Nephron (organoid): ENCODE data around the gene SPEM1.

Source experiments
- H3K27ac Mint-ChIP-seq, 3 experiments: 2 replicates each; pipeline ENCODE4 v1.8.0; 2020; ENCODE audit warnings: mixed read lengths in 3 of 3, mild to moderate bottlenecking in 2 of 3, moderate library complexity in 1 of 3
- H3K27me3 Mint-ChIP-seq: 2 replicates; pipeline ENCODE4 v1.8.0; 2021; ENCODE audit warnings: low read depth, mild to moderate bottlenecking, moderate library complexity, mixed read lengths
- H3K36me3 Mint-ChIP-seq: 2 replicates; pipeline ENCODE4 v1.8.0; 2020; ENCODE audit warnings: low read depth, mixed read lengths
- H3K4me1 Mint-ChIP-seq: 2 replicates; pipeline ENCODE4 v1.8.0; 2020; ENCODE audit warnings: mixed read lengths
- H3K4me3 Mint-ChIP-seq, 3 experiments: 2 replicates each; pipeline ENCODE4 v1.8.0; 2020; ENCODE audit warnings: mild to moderate bottlenecking in 3 of 3, mixed read lengths in 3 of 3, moderate library complexity in 2 of 3
- H3K9me3 Mint-ChIP-seq: 2 replicates; pipeline ENCODE4 v1.8.0; 2020; ENCODE audit warnings: mixed read lengths
- CTCF ChIP-seq, 3 experiments: fragments of 200-600 bp; sonication (generic); IDR thresholded peaks; one replicate each; pipeline ENCODE4 v1.5.0; 2021; ENCODE audit warnings: antibody characterized with exemption in 3 of 3; ENCODE audit not compliant: unreplicated experiment in 3 of 3

The SPEM1 gene

DNA sequence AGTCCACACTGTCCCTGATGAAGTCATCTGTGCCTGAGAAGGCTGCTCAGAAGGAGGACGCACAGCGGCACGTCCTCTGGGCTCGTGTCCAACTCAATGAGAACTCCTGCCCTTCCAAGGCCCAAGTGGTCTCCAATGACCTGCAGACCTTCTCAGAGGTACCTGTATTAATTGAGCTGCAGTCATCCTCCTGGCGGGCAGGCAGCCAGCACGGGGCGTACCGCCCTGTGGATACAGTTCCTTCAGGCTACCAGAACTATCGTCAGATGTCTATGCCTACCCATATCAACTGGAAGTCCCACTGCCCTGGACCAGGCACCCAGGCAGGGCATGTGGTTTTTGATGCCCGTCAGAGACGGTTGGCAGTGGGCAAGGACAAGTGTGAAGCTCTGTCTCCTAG lies 12.2 kb downstream of the SPEM1 start:
- no peak for TF ChIP-seq CTCF (IDR thresholded peaks at IDR 0.05; ENCODE audit: unreplicated experiment in 3 of 3)
- no peaks in the 10 kb centered on the region for H3K9me3 Mint-ChIP-seq
- H3K27ac Mint-ChIP-seq: no peak overlapping the region
- H3K4me1 Mint-ChIP-seq: peaks cover 8% of the 10 kb centered on the region
- H3K27me3 Mint-ChIP-seq: peaks cover 22% of the 10 kb centered on the region
- H3K36me3 Mint-ChIP-seq: no peaks in the 10 kb centered on the region
- no peak overlapping the region for H3K4me3 Mint-ChIP-seq

GRCh38 chr17:7435676-7436555 lies 15.8 kb downstream of the SPEM1 start:
- Mint-ChIP-seq H3K9me3 (no peaks in the 10 kb centered on the region), H3K36me3 (no peaks in the 10 kb centered on the region), H3K27ac (peak overlapping the region; percentile 78 to 91 (median 88)), H3K4me3 (peak overlapping the region; percentile 87 to 92 (median 91)), H3K4me1 (peaks cover 33% of the 10 kb centered on the region), H3K27me3 (peaks cover 22% of the 10 kb centered on the region)
- peak in 1 of 3 experiments; percentile 12 for TF ChIP-seq CTCF (IDR thresholded peaks at IDR 0.05; ENCODE audit: unreplicated experiment in 3 of 3)

- no peaks in the 10 kb centered on the region for H3K36me3 Mint-ChIP-seq
- peak overlapping the region in 2 of 3 experiments; percentile 53 to 85 for H3K27ac Mint-ChIP-seq
- H3K4me1 Mint-ChIP-seq: peaks cover 42% of the 10 kb centered on the region
- TF ChIP-seq CTCF (IDR thresholded peaks at IDR 0.05; ENCODE audit: unreplicated experiment in 3 of 3): peak; percentile 70 to 91 (median 72)
- peak overlapping the region; percentile 87 to 92 (median 91) for H3K4me3 Mint-ChIP-seq
- H3K9me3 Mint-ChIP-seq: no peaks in the 10 kb centered on the region
- H3K27me3 Mint-ChIP-seq: peaks cover 22% of the 10 kb centered on the region
Measured at GRCh38 chr17:7436556-7437368, 16.6 kb downstream of the SPEM1 start.

DNA sequence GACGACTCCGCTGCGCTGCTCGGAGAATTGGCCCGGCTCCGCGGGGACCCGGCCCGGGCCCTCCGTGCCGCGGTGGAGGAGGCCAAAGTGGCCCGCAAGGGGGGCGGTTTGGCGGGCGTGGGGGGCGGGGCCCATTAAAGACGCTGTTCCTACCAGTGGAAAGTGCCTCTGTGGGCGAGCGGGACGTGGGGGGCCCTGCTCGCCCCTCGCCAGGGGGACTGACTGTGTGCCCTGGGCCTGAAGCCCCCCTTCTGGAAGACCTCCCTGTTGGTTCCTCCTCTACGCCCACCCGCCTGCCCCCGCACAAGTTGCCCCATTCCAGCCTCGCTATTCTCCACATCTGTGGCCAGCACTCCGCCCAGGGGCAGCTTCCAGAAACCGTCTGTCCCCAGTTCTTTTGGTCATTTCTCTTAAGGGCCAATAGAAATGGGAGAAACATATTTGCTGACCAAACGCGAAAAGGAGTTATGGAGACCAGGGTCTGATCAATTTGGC lies 17.3 kb downstream of the SPEM1 start:
- no peaks in the 10 kb centered on the region for H3K9me3 Mint-ChIP-seq
- H3K4me3 Mint-ChIP-seq: peak overlapping the region; percentile 87 to 92 (median 91)
- no peaks in the 10 kb centered on the region for H3K36me3 Mint-ChIP-seq
- TF ChIP-seq CTCF (IDR thresholded peaks at IDR 0.05; ENCODE audit: unreplicated experiment in 3 of 3): no peak
- H3K4me1 Mint-ChIP-seq: peaks cover 48% of the 10 kb centered on the region
- peak overlapping the region; percentile 89 to 97 (median 90) for H3K27ac Mint-ChIP-seq
- H3K27me3 Mint-ChIP-seq: peaks cover 22% of the 10 kb centered on the region

- peaks cover 51% of the 10 kb centered on the region for H3K4me1 Mint-ChIP-seq
- H3K4me3 Mint-ChIP-seq: peak overlapping the region; percentile 87 to 92 (median 91)
- no peaks in the 10 kb centered on the region for H3K9me3 Mint-ChIP-seq
- no peaks in the 10 kb centered on the region for H3K36me3 Mint-ChIP-seq
- no peak for TF ChIP-seq CTCF (IDR thresholded peaks at IDR 0.05; ENCODE audit: unreplicated experiment in 3 of 3)
- H3K27ac Mint-ChIP-seq: peak overlapping the region; percentile 89 to 97 (median 90)
- H3K27me3 Mint-ChIP-seq: peaks cover 22% of the 10 kb centered on the region
Measured at GRCh38 chr17:7437950-7438614, 18.0 kb downstream of the SPEM1 start.
